ENCODE data around the gene LYPD6.

DNA sequence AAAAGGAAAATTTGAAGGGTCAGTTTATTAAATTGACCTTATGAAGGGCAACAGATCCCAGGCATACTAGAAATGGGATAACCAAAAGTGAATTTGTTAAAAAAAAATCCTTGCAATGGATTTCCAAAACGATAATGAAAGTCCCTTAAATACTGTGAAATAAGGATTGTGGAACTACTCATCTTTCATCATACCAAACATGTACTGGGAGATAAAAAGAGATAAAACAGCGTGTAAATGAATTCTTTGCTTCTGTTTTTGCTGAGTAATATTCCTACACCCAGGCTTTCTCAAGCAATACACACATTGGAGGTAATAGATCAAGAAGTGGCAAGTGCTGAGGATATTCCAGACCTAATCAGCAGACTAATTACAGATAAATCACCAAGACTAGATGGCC is 3.8 kb downstream of the LYPD6 start:
- TF ChIP-seq, protein P1, sequence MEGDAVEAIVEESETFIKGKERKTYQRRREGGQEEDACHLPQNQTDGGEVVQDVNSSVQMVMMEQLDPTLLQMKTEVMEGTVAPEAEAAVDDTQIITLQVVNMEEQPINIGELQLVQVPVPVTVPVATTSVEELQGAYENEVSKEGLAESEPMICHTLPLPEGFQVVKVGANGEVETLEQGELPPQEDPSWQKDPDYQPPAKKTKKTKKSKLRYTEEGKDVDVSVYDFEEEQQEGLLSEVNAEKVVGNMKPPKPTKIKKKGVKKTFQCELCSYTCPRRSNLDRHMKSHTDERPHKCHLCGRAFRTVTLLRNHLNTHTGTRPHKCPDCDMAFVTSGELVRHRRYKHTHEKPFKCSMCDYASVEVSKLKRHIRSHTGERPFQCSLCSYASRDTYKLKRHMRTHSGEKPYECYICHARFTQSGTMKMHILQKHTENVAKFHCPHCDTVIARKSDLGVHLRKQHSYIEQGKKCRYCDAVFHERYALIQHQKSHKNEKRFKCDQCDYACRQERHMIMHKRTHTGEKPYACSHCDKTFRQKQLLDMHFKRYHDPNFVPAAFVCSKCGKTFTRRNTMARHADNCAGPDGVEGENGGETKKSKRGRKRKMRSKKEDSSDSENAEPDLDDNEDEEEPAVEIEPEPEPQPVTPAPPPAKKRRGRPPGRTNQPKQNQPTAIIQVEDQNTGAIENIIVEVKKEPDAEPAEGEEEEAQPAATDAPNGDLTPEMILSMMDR (IDR thresholded peaks at IDR 0.05) = no peak
- TF ChIP-seq RFX5 (IDR thresholded peaks at IDR 0.05; ENCODE audit: low read length) = no peak
- no peak for TF ChIP-seq RAD21 (IDR thresholded peaks at IDR 0.05; ENCODE audit: low read length)
